Stimulated activated CD4-positive, alpha-beta T cell treated with anti-CD3 and anti-CD28 coated beads, Interleukin-1b, Interleukin-23, amount 100 ng/mL, for 4 hours (primary cell): ENCODE data around the gene WHRN.

ENCODE experiments used
- DNase-seq, 2 donors: peaks; one replicate each; pipeline ENCODE4 v3.0.0-alpha.2; 2020; ENCODE audit warnings: low read depth in 2 of 2

Gene WHRN

GRCh38 chr9:114365194-114365593, 140.1 kb downstream of the WHRN start:
- DNase-seq: no peak

DNA sequence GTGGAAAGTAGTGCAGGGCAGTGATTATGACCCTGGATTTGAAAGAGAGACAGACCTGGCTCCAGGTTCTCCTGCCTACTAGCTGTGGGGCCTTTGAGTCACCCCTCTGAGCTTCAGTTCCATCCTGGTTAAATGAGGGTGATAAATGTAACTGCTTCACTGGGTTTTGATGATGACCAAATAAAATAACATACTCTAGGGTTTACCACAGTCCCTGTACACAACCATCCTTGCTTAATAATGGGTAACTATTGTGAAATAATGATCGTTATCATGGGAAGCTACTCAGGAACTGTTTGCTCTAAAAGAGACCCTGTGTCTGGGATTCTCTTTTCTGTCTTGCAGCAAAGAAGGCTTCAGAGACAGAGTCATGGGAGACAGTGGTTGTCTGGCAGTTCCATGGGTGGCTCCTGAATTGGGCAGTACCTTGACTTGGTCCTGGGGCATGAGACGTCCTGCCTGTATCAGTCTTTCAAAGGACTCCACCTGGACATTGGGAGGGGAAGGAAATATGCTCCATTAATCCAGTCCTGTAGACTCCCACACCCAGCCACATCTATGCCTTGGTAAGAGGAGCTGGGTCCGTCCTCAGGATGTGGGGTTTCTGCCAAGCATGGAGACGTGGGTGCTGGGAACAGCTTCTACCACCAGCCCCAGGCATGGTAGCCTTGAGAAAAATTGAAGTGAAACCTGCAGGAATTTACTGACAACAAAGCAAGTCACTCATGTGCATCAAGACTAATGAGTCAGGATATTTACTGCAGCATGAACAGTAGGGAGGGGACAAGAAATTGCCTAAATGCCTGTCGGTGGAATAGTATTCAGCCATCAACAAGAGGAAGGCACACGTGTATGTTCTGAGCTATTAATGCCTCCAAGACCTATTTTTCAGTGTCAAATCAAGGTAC, 140.9 kb downstream of the WHRN start:
- no peak for DNase-seq

DNA sequence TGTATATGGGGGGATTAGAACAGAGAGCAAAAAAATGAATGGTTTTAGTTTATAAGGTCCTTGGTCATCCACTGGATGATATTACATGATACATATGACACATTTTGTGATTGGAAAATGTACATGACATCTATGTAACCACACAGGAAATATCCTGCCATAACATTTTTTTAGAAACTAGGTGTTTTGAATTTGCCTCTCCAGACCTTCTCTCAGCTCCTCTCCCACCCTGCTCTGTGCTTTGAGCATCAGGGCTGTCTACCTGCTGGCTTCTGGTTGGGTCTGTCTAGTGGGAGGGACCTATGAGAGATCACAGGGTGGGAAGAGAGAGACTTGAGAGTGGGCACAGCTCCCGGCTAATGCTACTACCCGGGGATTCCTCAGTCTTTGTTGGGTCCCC, 141.8 kb downstream of the WHRN start:
- DNase-seq: no peak

DNA sequence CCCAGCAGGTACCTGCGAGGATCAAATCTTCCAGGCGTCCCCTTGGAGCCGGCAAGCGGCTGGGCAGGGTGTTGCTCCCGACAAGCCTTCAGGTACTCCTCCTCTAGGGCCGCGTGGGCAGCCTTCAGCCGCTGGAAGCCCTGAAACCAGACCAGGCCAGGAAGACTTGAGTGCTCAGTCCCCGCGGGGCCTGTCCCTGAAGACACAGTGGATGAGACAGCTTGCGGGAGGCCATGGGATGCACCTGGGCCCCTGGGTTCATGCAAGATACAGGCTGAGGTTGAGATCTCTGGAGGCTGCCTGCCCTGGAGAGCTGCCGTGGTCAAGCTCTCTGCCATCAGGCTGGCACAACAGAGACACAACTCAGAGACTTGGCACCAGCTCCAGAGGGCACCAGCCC, 142.9 kb downstream of the WHRN start:
- no peak for DNase-seq

- DNase-seq: no peak
Observed at GRCh38 chr9:114361542-114361941, 143.7 kb downstream of the WHRN start.

DNA sequence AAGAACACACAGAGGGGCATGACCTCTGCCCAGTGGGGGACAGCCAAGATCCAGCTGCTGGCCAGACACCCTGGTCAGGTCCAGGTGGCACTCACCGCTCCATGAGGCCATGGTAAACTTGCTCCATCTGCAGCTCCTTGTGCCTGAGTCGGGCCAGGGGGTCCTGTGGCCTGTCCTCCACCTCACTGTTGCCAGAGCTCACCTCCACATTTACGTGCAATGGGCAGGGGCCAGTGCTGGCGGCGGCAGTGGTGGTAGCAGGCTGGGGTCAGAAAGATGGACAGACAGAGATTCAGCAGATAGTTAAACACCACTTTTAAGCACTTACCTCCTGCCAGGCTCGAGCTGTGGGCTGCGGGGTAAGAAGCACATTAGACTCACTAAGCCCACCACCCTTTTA, 145.5 kb downstream of the WHRN start:
- DNase-seq: no peak

DNA sequence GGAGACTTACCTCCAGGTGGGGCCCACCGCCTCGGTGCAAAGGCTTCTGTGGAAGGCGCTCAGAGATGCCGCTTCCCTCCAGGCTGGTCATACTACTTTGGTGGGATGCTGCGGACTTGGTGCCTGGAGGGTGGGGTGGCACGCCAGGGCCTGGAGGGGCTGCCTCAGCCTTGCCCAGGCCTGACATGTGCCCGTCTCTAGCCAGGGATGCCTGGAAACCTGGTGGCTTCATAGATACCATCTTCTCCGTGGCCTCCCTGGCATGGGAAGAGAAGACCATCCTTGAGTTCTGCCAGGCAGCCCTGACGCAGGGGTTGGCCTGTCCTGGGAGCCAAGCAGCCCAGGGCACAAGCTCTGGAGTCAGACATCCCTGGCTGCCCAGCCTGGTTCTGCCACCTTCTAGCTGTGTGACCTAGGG, 147.4 kb downstream of the WHRN start:
- no peak for DNase-seq

DNA sequence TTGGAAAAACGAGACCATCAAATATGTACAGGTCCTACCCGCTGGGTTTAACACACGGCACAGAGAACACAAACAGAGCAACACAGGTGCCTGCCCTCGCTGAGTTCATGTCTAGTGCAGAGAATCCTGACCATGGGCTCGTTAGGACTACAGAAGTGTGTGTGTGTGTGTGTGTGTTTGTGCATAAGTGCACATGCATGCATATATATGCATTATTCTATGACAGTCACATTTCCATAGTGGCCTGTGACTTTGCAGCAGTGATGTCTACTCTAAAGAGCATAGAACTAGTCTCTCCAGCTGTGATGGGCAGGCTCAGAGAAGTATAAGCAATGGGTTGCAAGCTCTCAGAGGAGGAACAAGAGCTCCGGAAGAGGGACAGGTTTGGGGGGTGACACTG, 147.9 kb downstream of the WHRN start:
- DNase-seq: no peak

- no peak for DNase-seq
Observed at GRCh38 chr9:114356792-114357191, 148.5 kb downstream of the WHRN start.

DNA sequence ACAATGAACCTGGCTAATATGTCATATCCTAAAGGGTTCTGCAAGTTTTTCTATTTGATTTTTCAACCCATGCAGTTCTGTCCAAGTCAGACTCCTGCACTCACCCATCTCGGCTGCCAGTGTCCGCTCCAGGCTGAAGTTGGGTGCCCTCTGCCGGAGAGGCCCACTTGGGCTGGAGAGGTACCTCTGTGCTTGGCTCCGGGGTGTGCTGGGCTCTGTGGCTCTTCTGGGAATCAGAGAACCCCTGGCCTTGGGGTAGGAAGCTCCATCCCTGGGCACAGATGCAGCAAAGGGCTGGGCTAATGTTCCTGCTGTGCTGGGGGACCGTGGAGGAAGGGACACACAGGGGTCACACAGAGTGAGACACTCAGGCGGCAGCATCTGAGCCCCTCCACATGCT, 149.5 kb downstream of the WHRN start:
- no peak for DNase-seq
